Osteoblast (primary cell): ENCODE results near the gene CAMTA1. TPM values are rescaled to one million over a fixed set of nuclear protein-coding genes. Genes with fewer than 3 reads are reported as not detected.

Experiments used
- DNase-seq: peaks from one replicate; pipeline ENCODE4 v3.0.0; 2011; ENCODE audit warnings: low spot score, mixed read lengths; ENCODE audit not compliant: insufficient read length; ENCODE audit errors: missing footprints
- H2AFZ ChIP-seq: 2 replicates; pipeline ENCODE4 v1.6.0; 2011; ENCODE audit warnings: mild to moderate bottlenecking, low read length
- H3K27ac ChIP-seq: 2 replicates; pipeline ENCODE4 v1.5.1; 2011; ENCODE audit warnings: mild to moderate bottlenecking, low read depth, low read length, moderate library complexity
- H3K27me3 ChIP-seq: 2 replicates; pipeline ENCODE4 v1.6.0; 2012; ENCODE audit warnings: mild to moderate bottlenecking, control low read depth, inconsistent platforms, low read length, moderate library complexity; ENCODE audit not compliant: insufficient read depth
- H3K36me3 ChIP-seq: 2 replicates; pipeline ENCODE4 v1.5.1; 2011; ENCODE audit warnings: mild to moderate bottlenecking, low read length, control low read depth, moderate library complexity; ENCODE audit not compliant: insufficient read depth
- H3K4me1 ChIP-seq: 2 replicates; pipeline ENCODE4 v1.5.1; 2011; ENCODE audit warnings: mild to moderate bottlenecking, low read length, control low read depth, moderate library complexity; ENCODE audit not compliant: insufficient read depth
- H3K4me2 ChIP-seq: 2 replicates; pipeline ENCODE4 v1.6.0; 2011; ENCODE audit warnings: mild to moderate bottlenecking, low read length; ENCODE audit not compliant: insufficient read depth
- H3K4me3 ChIP-seq: fragments of 200-600 bp; sonication (generic); 3 replicates; pipeline ENCODE4 v1.5.1; 2012; ENCODE audit warnings: mild to moderate bottlenecking, low read length, inconsistent platforms; ENCODE audit not compliant: insufficient read depth
- H3K79me2 ChIP-seq: 2 replicates; pipeline ENCODE4 v1.6.0; 2012; ENCODE audit warnings: mild to moderate bottlenecking, low read length, control low read depth, inconsistent platforms; ENCODE audit not compliant: insufficient read depth
- H3K9me3 ChIP-seq: 2 replicates; pipeline ENCODE4 v1.5.1; 2011; ENCODE audit warnings: low read depth, low read length, control low read depth
- H4K20me1 ChIP-seq: 2 replicates; pipeline ENCODE4 v1.6.0; 2012; ENCODE audit warnings: mild to moderate bottlenecking, low read length, control low read depth; ENCODE audit not compliant: insufficient read depth
- total RNA-seq: library from RNA; depleted of rRNA; stranded (reverse); fragments of >200 nt; gene quantifications from 2 replicates; pipeline ENCODE4 v1.2.3, GENCODE V29; 2012
- TF ChIP-seq, protein P1 (sequence below): IDR thresholded peaks from 2 replicates; pipeline ENCODE4 v1.5.1; 2011; ENCODE audit warnings: mild to moderate bottlenecking, low read depth, low read length, moderate library complexity; ENCODE audit errors: extremely low read depth

CAMTA1 gene
- total RNA-seq, 1 donor = 47.4 TPM

GRCh38 chr1:7644086-7644485 is 858.8 kb downstream of the CAMTA1 start:
- H4K20me1 ChIP-seq = no peaks in the 10 kb centered on the region
- H2AFZ ChIP-seq = no peak overlapping the region
- no peaks in the 10 kb centered on the region for H3K36me3 ChIP-seq
- H3K4me3 ChIP-seq = no peak overlapping the region
- DNase-seq = no peak
- H3K4me1 ChIP-seq = no peaks in the 10 kb centered on the region
- H3K27me3 ChIP-seq = peaks cover 5% of the 10 kb centered on the region
- TF ChIP-seq, protein P1, sequence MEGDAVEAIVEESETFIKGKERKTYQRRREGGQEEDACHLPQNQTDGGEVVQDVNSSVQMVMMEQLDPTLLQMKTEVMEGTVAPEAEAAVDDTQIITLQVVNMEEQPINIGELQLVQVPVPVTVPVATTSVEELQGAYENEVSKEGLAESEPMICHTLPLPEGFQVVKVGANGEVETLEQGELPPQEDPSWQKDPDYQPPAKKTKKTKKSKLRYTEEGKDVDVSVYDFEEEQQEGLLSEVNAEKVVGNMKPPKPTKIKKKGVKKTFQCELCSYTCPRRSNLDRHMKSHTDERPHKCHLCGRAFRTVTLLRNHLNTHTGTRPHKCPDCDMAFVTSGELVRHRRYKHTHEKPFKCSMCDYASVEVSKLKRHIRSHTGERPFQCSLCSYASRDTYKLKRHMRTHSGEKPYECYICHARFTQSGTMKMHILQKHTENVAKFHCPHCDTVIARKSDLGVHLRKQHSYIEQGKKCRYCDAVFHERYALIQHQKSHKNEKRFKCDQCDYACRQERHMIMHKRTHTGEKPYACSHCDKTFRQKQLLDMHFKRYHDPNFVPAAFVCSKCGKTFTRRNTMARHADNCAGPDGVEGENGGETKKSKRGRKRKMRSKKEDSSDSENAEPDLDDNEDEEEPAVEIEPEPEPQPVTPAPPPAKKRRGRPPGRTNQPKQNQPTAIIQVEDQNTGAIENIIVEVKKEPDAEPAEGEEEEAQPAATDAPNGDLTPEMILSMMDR = no peak
- no peaks in the 10 kb centered on the region for H3K79me2 ChIP-seq
- no peak overlapping the region for H3K4me2 ChIP-seq
- peaks cover 3% of the 10 kb centered on the region for H3K9me3 ChIP-seq
- H3K27ac ChIP-seq = no peak overlapping the region

DNA sequence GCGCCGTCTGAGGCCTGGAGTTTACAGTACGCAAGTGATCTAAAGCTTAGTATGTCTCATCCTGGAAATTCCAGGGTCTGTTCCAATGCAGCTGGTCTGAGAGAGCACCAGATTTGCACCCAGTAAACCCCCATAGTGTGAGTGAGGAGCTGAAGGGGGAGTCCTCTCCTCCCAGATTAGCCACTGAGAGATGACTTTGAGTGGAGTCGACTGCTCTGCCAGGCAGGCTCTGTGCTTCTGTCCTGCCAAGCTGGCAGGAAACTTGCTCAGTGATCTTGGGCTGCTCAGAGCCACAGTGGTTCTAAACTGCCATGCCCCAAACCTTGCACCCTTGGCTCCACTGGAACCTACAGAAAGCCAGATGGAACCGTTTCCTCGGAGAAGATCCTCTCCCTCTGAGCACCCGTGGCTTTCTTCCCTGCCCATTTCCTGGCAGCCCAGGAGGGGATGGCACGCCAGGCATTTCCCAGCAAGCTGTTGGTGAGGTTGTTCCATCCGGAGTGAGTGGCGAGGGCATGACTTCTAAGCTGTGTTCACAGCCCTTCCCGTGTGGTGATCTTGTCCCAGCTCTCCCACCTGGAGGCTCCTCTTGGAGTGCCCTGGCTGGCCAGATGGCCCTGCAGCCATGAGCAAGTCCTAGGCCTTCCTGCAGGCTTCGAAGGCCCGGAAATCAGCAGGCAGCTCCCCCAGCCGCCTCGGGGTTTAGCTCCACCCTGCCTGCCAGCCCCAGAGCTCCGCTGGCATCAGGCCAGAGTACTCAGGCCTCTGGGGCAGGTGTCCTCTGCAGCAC is 859.9 kb downstream of the CAMTA1 start:
- H3K36me3 ChIP-seq = no peaks in the 10 kb centered on the region
- H3K9me3 ChIP-seq = peaks cover 3% of the 10 kb centered on the region
- no peak overlapping the region for H3K4me3 ChIP-seq
- no peak overlapping the region for H3K27ac ChIP-seq
- no peaks in the 10 kb centered on the region for H3K4me1 ChIP-seq
- no peak overlapping the region for H3K4me2 ChIP-seq
- peaks cover 6% of the 10 kb centered on the region for H3K27me3 ChIP-seq
- TF ChIP-seq, protein P1 = no peak
- H4K20me1 ChIP-seq = no peaks in the 10 kb centered on the region
- no peaks in the 10 kb centered on the region for H3K79me2 ChIP-seq
- no peak for DNase-seq
- no peak overlapping the region for H2AFZ ChIP-seq

DNA sequence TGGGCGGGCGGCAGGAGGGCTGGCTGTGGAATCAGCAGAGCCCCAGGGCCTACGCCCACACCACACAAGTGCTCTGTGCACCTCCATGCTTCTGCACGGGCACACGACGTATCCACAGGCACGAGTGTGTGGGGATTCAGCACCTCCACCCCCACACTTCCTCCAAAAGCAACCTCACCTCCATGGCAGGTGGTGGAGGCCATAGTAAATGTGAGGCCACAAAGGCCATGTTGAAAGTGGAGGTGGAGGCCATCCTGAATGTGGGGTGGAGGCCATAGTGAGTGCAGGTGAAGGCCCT is 860.4 kb downstream of the CAMTA1 start:
- no peaks in the 10 kb centered on the region for H4K20me1 ChIP-seq

GRCh38 chr1:7646164-7646563 is 860.9 kb downstream of the CAMTA1 start:
- Histone ChIP-seq H3K4me2 (no peak overlapping the region), H3K9me3 (peaks cover 3% of the 10 kb centered on the region), H3K27me3 (peaks cover 10% of the 10 kb centered on the region), H3K79me2 (no peaks in the 10 kb centered on the region), H3K27ac (no peak overlapping the region), H2AFZ (no peak overlapping the region), H4K20me1 (no peaks in the 10 kb centered on the region), H3K4me1 (no peaks in the 10 kb centered on the region), H3K4me3 (no peak overlapping the region), H3K36me3 (no peaks in the 10 kb centered on the region)
- TF ChIP-seq, protein P1 = no peak
- no peak for DNase-seq

More for the DNA sequence above, 860.4 kb downstream of the CAMTA1 start:
- Histone ChIP-seq H3K4me2 (no peak overlapping the region), H3K4me3 (no peak overlapping the region), H3K36me3 (no peaks in the 10 kb centered on the region), H3K9me3 (peaks cover 3% of the 10 kb centered on the region), H3K27ac (no peak overlapping the region), H3K27me3 (peaks cover 6% of the 10 kb centered on the region), H3K79me2 (no peaks in the 10 kb centered on the region), H3K4me1 (no peaks in the 10 kb centered on the region), H2AFZ (no peak overlapping the region)
- TF ChIP-seq, protein P1 = no peak
- no peak for DNase-seq
